PC-9 (cell line): ENCODE results near the gene PPFIBP1. TPM values are rescaled to one million over a fixed set of nuclear protein-coding genes. Genes with fewer than 3 reads are reported as not detected.

Experiments
- BruUV-seq: library from RNA; stranded (reverse); fragments of 400-500 nt; replicated peaks from 2 replicates; lab custom pipeline; 2021; lab: Mats Ljungman, UMichigan
- CTCF ChIA-PET: fragments of 300-600 bp; sonication (Branson Sonifier 250); formaldehyde crosslinking; loops from one replicate; lab custom pipeline; 2022; ENCODE audit warnings: antibody characterized with exemption; lab: Charles Lee
- POLR2A ChIA-PET: fragments of 300-600 bp; sonication (Branson Sonifier 250); formaldehyde crosslinking; loops from one replicate; lab custom pipeline; 2022; ENCODE audit warnings: antibody characterized with exemption; ENCODE audit not compliant: unreplicated experiment; lab: Charles Lee
- DNase-seq, 2 experiments: peaks; one replicate each; pipeline versions ENCODE4 v3.0.0 to v3.0.0-alpha.2; 2015 to 2022; ENCODE audit warnings: mixed read lengths in 1 of 2
- H2AFZ ChIP-seq: fragments of 200-600 bp; sonication (generic); 2 replicates; pipeline ENCODE4 v1.8.1; 2017; ENCODE audit warnings: antibody characterized with exemption
- H3F3A ChIP-seq: fragments of 200-600 bp; sonication (generic); 2 replicates; pipeline ENCODE4 v1.8.1; 2017; ENCODE audit warnings: antibody characterized with exemption, mild to moderate bottlenecking, low read depth; ENCODE audit not compliant: insufficient read depth
- H3K27ac ChIP-seq: fragments of 200-600 bp; sonication (generic); 2 replicates; pipeline ENCODE4 v1.6.1; 2016; ENCODE audit warnings: mixed run types
- H3K27me3 ChIP-seq: fragments of 200-600 bp; sonication (generic); 2 replicates; pipeline ENCODE4 v1.6.1; 2016; ENCODE audit warnings: low read depth, mixed run types; ENCODE audit not compliant: insufficient read depth
- H3K36me3 ChIP-seq: fragments of 200-600 bp; sonication (generic); 2 replicates; pipeline ENCODE4 v1.6.1; 2016; ENCODE audit warnings: low read depth, mixed run types
- H3K4me1 ChIP-seq: fragments of 200-600 bp; sonication (generic); replicated peaks from 2 replicates; pipeline ENCODE4 v1.6.1; 2016; ENCODE audit warnings: mixed run types; ENCODE audit not compliant: insufficient read depth
- H3K4me2 ChIP-seq: fragments of 200-600 bp; sonication (generic); 2 replicates; pipeline ENCODE4 v1.6.1; 2017; ENCODE audit warnings: mixed run types
- H3K4me3 ChIP-seq: fragments of 200-600 bp; sonication (generic); 2 replicates; pipeline ENCODE4 v1.6.1; 2016; ENCODE audit warnings: mixed run types
- H3K79me2 ChIP-seq: fragments of 200-600 bp; sonication (generic); 2 replicates; pipeline ENCODE4 v1.6.1; 2017; ENCODE audit warnings: low read depth, mixed run types
- H3K9me2 ChIP-seq: fragments of 200-600 bp; sonication (generic); 2 replicates; pipeline ENCODE4 v1.8.1; 2017; ENCODE audit warnings: mild to moderate bottlenecking; ENCODE audit not compliant: insufficient read depth
- H3K9me3 ChIP-seq: fragments of 200-600 bp; sonication (generic); 2 replicates; pipeline ENCODE4 v1.8.1; 2016; ENCODE audit warnings: low read depth; ENCODE audit not compliant: insufficient read depth
- H4K20me1 ChIP-seq: fragments of 200-600 bp; sonication (generic); 2 replicates; pipeline ENCODE4 v1.8.1; 2017; ENCODE audit not compliant: insufficient read depth
- EZH2 ChIP-seq: fragments of 200-600 bp; sonication (generic); IDR thresholded peaks from 2 replicates; pipeline ENCODE4 v1.8.0; 2017; ENCODE audit warnings: antibody characterized with exemption, low read depth
- intact Hi-C: fragments of 100-400 bp; cut with micrococcal nuclease; formaldehyde crosslinking; loops from one replicate; pipeline ENCODE4 v1.10.0; 2022; ENCODE audit not compliant: unreplicated experiment
- total RNA-seq: library from RNA; stranded (reverse); gene quantifications from 2 replicates; pipeline ENCODE4 v1.2.3, GENCODE V29; 2021
- TF ChIP-seq, protein P1 (sequence below): fragments of 200-600 bp; sonication (generic); conservative IDR thresholded peaks from 2 replicates; pipeline ENCODE4 v1.6.1; 2017; ENCODE audit warnings: mixed run types, antibody characterized with exemption, mild to moderate bottlenecking, moderate library complexity

The PPFIBP1 gene
- total RNA-seq, 1 experiment from 2014 or later, result 77.0 TPM

DNA sequence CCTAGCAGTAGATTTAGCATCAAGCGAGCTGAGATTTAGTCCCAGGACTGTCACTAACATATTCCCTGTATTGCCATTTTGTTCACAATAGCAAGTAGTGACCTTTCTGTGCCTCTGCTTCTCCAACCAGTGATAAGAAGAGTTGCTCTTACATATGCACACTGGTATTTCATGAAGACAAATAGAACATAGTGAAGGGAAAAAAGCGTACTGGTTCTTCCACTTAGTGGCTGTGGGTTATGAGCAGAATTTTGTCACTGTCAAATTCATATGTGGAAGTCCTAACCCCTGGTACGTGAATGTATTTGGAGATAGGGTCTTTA is 12.3 kb upstream of the PPFIBP1 start:
- Histone ChIP-seq H3K4me3 (no peak overlapping the region), H3K9me3 (no peaks in the 10 kb centered on the region; the same call in 1 of the 2 replicates), H3K9me2 (no peaks in the 10 kb centered on the region), H3K27ac (no peak overlapping the region), H2AFZ (no peak overlapping the region), H3F3A (no peaks in the 10 kb centered on the region), H3K4me2 (no peak overlapping the region), H3K27me3 (no peaks in the 10 kb centered on the region), H3K79me2 (no peaks in the 10 kb centered on the region), H4K20me1 (no peaks in the 10 kb centered on the region), H3K36me3 (no peaks in the 10 kb centered on the region), H3K4me1 (no peaks in the 10 kb centered on the region)
- DNase-seq, result no peak
- TF ChIP-seq EZH2, result no peak
- intact Hi-C loops, result no loop called here
- BruUV-seq, result no TSS peak
- CTCF ChIA-PET, result no interaction called here
- POLR2A ChIA-PET, result no interaction called here

DNA sequence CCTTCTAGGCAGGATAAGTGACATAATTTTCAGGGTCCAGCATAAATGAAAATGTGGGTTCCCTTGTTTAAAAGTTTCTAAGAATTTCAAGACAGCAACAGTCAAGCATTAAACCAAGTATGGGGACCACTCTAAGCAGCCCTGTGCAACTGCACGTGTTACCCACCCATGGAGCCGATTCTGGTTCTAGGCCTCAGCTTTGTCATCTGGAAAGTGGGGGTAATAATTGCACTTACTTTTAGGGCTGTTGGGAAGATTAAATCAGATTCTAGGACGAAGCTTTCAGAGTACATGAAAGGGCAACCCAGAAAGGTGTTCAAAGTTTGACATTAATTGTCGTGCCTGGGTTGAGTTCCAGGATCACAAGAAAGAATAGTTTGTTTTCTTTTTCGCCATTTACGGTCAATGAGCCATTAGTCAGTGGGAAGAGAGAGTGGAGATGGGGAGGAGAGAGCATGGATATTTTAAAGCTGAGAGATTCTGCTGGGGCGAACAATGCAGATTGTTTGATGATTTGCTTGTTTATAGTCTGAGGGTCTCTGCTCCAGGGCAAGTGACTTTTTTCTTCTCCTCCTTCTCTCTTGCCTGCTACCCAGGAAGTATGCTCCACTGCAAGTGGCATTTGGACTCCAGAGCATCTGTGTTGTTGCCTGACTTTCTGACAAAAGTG is 10.7 kb upstream of the PPFIBP1 start:
- Histone ChIP-seq H3K79me2 (no peaks in the 10 kb centered on the region), H2AFZ (no peak overlapping the region), H3K27me3 (no peaks in the 10 kb centered on the region), H3F3A (no peaks in the 10 kb centered on the region), H3K9me2 (no peaks in the 10 kb centered on the region), H3K9me3 (no peaks in the 10 kb centered on the region; the same call in 1 of the 2 replicates), H3K4me2 (no peak overlapping the region), H3K4me3 (no peak overlapping the region), H3K4me1 (no peaks in the 10 kb centered on the region), H4K20me1 (no peaks in the 10 kb centered on the region), H3K36me3 (no peaks in the 10 kb centered on the region), H3K27ac (no peak overlapping the region)
- intact Hi-C loops, result no loop called here
- ChIA-PET POLR2A (no interaction called here), CTCF (no interaction called here)
- BruUV-seq, result no TSS peak
- no peak for DNase-seq
- TF ChIP-seq, protein P1, sequence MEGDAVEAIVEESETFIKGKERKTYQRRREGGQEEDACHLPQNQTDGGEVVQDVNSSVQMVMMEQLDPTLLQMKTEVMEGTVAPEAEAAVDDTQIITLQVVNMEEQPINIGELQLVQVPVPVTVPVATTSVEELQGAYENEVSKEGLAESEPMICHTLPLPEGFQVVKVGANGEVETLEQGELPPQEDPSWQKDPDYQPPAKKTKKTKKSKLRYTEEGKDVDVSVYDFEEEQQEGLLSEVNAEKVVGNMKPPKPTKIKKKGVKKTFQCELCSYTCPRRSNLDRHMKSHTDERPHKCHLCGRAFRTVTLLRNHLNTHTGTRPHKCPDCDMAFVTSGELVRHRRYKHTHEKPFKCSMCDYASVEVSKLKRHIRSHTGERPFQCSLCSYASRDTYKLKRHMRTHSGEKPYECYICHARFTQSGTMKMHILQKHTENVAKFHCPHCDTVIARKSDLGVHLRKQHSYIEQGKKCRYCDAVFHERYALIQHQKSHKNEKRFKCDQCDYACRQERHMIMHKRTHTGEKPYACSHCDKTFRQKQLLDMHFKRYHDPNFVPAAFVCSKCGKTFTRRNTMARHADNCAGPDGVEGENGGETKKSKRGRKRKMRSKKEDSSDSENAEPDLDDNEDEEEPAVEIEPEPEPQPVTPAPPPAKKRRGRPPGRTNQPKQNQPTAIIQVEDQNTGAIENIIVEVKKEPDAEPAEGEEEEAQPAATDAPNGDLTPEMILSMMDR, result no peak
- no peak for TF ChIP-seq EZH2

DNA sequence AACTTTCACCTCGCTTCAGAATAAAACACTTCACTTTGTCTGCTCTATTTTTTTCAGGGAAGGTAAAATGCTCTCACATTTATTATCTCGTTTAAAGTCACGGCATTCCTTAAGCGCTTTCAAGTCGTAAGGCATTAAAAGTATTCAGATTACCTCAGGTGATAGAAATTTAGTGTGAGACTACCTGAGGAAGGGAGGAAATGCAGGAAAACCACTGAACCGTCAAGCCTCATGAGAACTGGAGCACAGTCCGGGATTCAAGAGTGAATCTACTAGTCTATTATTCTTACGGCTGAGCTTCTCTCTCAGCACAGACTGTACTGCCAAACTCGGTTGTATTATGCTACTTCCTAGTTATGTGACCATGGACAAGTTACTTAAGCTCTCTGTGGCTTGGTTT is 8.3 kb upstream of the PPFIBP1 start:
- Histone ChIP-seq H3K9me2 (no peaks in the 10 kb centered on the region), H3K79me2 (no peaks in the 10 kb centered on the region), H3K27me3 (no peaks in the 10 kb centered on the region), H3K36me3 (no peaks in the 10 kb centered on the region), H2AFZ (0 out of 2 replicates have a peak overlapping the region, but pooled peaks have one; percentile 8), H3K27ac (no peak overlapping the region), H3K4me3 (no peak overlapping the region), H3K9me3 (no peaks in the 10 kb centered on the region), H3K4me1 (no peaks in the 10 kb centered on the region), H4K20me1 (no peaks in the 10 kb centered on the region), H3K4me2 (no peak overlapping the region), H3F3A (no peaks in the 10 kb centered on the region)
- no TSS peak for BruUV-seq
- ChIA-PET POLR2A (interaction anchor here (0.7 kb wide), 1 partner anchor 8 kb away, joined by 6 read pairs; the partner anchor contains the start of gene PPFIBP1), CTCF (no interaction called here)
- no peak for DNase-seq
- intact Hi-C loops, result no loop called here
- no peak for TF ChIP-seq EZH2
- TF ChIP-seq, protein P1, result no peak

DNA sequence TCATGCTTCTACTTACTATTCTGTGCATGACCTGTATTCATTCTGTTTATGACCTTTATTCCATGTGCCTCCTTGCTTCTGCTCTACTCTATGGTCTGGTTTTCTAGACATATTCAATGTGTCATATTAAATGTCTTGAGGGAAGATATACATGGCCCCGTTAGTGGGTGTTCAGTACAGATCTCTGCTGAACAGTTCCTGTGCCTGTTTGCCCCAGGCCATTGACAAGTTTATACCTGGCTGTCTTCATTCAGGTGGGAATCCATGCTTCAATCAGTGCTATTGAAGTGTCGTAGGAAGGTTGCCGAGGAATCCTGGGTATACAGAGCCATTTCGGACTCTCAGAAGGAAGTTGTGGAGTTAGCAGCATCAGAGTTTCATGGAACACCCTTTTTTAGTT is 7.4 kb upstream of the PPFIBP1 start:
- Histone ChIP-seq H4K20me1 (no peaks in the 10 kb centered on the region), H2AFZ (no peak overlapping the region)

More for the DNA sequence above, 7.4 kb upstream of the PPFIBP1 start:
- Histone ChIP-seq H3F3A (no peaks in the 10 kb centered on the region), H3K4me2 (no peak overlapping the region), H3K4me3 (no peak overlapping the region), H3K36me3 (no peaks in the 10 kb centered on the region), H3K27me3 (no peaks in the 10 kb centered on the region), H3K4me1 (no peaks in the 10 kb centered on the region), H3K27ac (no peak overlapping the region), H3K9me2 (no peaks in the 10 kb centered on the region), H3K9me3 (no peaks in the 10 kb centered on the region), H3K79me2 (no peaks in the 10 kb centered on the region)
- intact Hi-C loops, result no loop called here
- DNase-seq, result no peak
- no peak for TF ChIP-seq EZH2
- TF ChIP-seq, protein P1, result no peak
- CTCF ChIA-PET, result no interaction called here
- POLR2A ChIA-PET, result no interaction called here
- no TSS peak for BruUV-seq
